D721Med (cell line): ENCODE results near the gene SPATA2.
"Not testable (repeated sequence)": the region's sequence is repeated elsewhere in the genome, so short reads cannot be mapped to it uniquely, and the experiment has no call there.

Experiments used
- DNase-seq: peaks from one replicate; pipeline ENCODE4 v3.0.0; 2011; ENCODE audit warnings: low spot score; ENCODE audit not compliant: insufficient read length
- FAIRE-seq: peaks from 2 replicates; lab custom pipeline; 2011; peaks lifted over from hg19 to GRCh38; lab: Jason Lieb, UNC
- CTCF ChIP-seq: IDR thresholded peaks from 2 replicates; pipeline ENCODE4 v1.5.1; 2012; ENCODE audit warnings: mild to moderate bottlenecking, control low read depth; ENCODE audit not compliant: insufficient read depth; ENCODE audit errors: missing control alignments

SPATA2 gene

GRCh38 chr20:49868964-49869363 is 46.4 kb downstream of the SPATA2 start:
- no peak for TF ChIP-seq CTCF
- FAIRE-seq (no peak), DNase-seq (no peak)

- DNase-seq (no peak), FAIRE-seq (no peak)
- TF ChIP-seq CTCF, result no peak
These were observed 46.8 kb downstream of the SPATA2 start for GRCh38 chr20:49868538-49868937.

- FAIRE-seq (no peak), DNase-seq (no peak)
- TF ChIP-seq CTCF, result no peak
These were observed 47.7 kb downstream of the SPATA2 start for GRCh38 chr20:49867453-49868215.

GRCh38 chr20:49866051-49866450 is 49.3 kb downstream of the SPATA2 start:
- TF ChIP-seq CTCF, result no peak
- no peak for DNase-seq
- FAIRE-seq, result no peak

GRCh38 chr20:49865559-49865958 is 49.8 kb downstream of the SPATA2 start:
- DNase-seq (no peak), FAIRE-seq (no peak)
- no peak for TF ChIP-seq CTCF

- FAIRE-seq, result no peak
- no peak for DNase-seq
- TF ChIP-seq CTCF, result no peak
These were observed 51.7 kb downstream of the SPATA2 start for GRCh38 chr20:49863666-49864065.

GRCh38 chr20:49862607-49863200 is 52.6 kb downstream of the SPATA2 start:
- FAIRE-seq (no peak), DNase-seq (no peak)
- TF ChIP-seq CTCF, result no peak

GRCh38 chr20:49861232-49861631 is 54.1 kb downstream of the SPATA2 start:
- FAIRE-seq, DNase-seq: not testable (repeated sequence)
